ENCODE results near the gene TRIM66.

Gene TRIM66

DNA sequence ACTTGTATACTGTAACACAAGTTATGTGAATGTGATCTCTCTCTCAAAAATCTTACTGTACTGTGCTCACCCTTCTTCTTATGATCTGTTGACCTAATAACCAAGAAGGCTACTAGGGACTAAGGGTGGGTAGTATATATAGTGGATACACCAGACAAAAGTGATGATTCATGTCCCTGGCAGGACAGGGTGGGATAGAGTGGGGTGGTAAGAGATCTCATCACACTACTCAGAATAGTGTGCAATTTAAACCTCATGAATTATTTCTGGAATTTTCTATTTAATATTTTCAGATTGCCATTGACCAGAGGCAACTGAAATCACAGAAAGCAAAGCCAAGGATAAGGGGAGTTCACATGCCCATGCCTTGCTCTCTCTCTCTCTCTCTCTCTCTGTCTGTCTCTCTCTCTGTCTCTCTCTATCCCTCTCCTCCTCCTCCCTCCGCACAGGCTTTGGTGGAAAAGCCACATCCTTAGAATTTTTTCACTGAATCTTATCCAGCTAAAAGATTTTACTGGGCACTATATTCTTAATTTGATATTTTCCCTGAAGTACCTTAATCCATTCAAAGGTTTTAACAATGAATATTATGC lies 76.4 kb downstream of the TRIM66 start:
- DNase-seq: no peak

DNA sequence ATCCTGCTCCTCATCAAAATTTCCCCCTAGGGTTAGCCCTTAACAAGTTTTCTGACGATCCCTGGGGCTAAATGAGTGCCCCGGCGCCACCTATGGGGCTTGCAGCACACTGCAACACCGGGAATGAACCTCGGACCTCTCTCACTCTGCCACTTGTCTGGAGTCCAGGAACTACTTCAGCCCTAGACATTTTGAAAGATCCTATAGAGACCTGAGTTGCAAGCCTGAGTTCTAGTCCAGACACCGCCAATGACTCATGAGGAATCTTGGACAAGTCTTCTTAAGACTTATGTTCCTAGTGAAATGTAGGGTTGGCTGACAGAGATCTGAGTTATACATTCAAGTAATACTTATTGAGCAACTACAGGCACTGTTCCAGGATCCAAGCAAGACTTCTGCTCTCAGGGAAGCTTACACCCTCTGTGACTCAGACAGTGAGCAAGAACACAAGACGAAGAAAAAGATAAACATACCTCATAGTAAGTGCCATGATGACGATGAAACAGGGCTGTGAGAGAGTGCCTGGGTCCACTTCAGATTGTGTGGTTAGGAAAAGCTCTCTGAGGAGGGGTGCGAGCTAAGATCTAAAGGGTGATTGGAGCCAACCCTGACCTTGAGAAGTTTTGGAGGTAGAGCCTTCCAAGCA lies 78.3 kb downstream of the TRIM66 start:
- DNase-seq: no peak

DNA sequence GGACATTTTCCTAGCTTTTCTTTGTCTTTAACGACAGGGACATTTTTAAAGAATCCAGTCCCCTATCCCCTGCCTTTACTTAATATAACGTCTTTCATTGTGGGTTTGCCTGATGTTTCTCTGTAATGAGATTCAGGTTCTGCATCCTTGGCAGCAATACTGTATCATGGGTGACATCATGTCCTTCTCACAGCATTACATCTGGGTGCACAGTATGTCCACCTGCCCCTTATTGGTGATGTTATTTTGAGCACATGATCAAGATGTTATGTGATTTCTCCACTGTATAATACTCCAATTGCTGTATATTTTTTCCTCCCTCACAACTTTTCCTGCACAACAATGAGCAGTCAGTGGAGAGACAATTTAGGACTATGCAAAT lies 78.8 kb downstream of the TRIM66 start:
- no peak for DNase-seq

DNA sequence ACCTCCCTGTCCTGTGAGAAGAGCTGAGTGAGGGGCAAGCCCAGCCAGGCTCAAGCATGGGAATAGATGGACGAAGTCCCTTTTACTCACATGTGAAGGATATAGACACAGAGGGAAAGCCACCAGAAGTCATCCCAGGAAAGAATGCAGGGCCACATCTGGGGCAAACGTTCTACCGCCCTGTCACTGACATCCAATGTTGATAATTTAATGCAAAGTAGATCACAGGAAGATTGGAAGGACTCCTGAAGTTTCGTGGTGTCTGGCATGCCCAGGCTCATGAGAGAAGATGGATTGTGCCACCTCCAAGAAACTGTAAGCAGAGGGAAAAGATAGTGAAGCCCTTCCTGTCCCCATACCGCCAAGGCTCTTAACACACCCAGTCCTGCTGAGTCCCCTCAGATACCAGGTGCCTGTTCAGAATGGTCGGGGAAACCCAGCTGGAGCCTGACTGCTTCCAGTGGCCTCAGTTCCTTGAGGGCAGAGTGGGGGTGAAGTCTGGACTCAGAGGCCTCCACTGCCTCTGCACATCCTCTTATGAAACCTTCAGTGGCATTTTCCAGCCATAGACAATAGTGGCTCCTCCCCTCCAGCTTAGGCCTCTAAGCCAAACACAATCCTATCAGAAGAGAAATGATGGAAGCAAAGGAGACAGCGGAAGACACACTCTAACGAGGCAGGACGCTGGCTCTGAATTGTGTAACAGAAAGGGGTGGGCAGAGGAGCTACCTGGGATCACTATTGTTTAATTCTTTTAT lies 80.9 kb downstream of the TRIM66 start:
- no peak for DNase-seq

DNA sequence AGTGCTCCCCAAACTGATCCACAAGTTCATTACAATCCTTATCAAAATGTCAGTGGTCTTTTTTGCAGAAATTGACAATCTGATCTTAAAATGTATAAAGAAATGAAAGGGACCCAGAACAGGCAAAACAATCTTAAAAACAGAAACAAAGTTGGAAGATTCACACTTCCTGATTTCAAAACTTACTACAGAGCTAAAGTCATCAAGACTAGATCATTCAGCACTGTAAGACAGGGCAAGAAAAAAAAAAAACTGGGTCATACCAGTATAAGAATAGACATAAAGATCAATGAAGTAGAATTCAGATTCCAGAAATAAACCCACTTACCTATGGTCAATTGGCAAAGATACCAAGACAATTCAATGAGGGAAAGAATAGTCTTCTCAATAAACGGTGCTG lies 84.0 kb downstream of the TRIM66 start:
- no peak for DNase-seq

DNA sequence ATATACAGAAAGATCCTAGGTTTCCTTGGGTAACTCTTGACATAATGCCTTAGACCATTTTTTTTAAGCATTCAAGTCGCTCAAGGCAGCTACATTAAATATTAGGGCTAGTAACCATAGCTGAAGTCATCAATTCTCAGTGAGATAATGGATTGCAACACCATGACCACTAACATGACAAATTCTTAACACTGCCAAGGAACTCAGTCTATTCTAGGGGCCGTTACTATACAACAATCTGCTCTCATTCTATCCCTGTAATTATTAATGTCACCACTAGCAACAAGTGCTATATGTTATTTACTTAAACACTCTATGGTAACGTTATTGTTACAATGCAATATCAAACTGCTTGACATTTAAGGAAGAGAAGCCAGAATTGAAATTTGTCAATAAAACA lies 85.3 kb downstream of the TRIM66 start:
- no peak for DNase-seq

DNA sequence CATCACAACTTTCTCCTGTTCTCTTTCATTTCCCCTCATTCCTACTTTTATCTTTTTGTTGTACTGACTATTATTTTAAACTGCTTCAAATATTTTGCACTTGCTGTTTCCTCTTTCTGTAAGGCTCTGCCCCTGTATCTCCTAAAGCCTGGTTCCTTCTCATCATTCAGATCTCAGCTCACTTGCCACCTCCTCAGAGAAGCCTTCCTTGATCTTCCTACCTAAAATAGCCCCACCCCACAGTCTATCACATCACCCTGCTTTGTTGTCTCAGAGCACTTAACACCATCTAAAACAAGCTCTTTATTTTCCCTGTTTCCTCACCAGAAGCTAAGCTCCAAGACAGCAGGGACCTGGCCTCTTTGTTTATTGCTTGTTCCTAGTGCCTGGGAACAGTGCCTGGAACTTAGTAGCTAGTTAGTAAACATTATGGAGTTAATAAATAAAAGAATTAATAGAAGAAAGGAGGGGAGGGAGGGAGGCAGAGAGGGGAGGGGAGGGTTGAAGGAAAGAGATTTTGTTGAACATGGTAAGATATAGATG lies 85.9 kb downstream of the TRIM66 start:
- DNase-seq: no peak

DNA sequence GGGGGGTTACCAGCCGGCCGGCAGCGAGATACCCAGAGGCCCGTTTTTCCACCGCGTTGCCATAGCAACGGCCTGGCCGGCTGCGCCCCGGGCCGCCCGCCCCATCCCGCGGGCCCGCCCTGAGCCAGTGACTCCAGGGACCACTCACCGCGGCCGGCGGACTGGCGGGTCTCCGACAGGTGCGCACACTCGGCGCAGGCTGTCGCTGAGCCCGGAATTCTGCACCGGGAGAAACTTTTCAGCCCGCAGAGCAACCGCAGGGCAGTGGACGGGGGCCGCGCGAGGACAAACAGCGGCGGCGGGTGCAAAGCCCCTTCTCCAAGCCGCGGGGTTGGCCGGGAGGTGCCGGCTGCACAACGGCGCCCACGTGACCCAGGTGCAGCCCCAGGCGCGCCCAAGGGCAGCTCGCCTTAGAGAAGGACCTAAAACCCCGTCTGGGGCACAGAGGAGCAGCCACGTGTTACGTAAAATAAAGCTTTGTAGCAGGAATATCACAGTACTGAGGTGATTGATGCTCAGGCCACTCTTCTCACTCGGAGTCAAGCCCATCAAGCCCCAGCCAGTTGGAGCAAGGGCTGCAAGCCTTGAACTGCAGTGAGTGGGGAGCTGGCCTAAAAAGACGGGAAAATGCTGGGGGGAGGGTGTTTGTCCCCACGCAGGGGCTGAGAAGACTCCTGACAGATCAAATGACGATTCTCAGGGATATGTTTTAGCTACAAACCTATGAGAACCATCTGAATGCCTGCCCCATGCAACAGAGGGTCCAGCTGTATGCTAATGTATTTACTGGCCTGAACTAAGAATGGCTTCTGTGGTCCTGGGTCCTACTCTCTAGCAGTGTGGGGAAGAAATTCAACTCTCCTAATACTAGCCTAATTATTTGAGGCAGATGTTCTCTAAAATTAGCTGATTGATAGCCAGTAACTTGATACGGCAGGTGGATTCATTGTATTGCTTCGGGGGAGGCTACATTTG lies 88.2 kb downstream of the TRIM66 start, which contains the start of gene STK33:
STK33 (minus strand) TSS at position 294 of the 975 bp plus-strand sequence. CDS start 119,323 bp downstream, outside the sequence.
- DNase-seq: peak; percentile 65

DNA sequence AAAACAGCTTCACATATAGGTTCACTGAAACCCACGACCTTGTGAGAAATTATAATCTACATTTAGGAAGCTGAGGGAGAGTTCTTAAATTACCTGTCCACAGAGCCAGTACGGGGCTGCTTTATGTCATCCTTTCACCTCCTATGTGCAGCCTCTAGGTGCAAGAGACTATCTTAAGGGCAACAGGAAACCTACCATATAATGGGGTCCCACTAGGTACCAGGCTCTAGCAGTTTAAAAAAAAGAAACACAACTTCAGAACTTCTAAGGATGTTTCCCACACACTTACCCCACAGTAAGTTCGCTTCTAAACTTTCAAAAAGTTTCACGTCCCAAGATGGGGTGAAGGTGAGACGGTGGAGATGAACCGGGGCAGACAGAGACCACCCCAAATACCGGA lies 89.0 kb downstream of the TRIM66 start:
- no peak for DNase-seq

DNA sequence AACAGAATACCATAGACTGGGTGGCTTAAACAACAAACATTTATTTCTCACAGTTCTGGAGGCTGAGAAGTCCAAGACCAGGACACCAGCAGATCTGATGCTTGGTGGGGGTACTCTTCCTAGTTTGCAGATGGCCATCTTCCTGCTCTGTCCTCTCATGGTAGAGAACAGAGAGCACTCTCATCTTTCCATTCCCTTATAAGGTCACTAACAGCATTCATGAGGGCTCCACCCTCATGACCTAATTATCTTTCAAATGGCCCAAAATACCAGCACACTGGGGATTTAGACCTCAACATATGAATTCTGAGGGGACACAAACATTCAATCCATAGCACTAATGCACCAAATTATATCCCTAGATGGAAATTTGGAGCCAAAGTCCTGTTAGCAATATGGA lies 94.5 kb downstream of the TRIM66 start:
- no peak for DNase-seq

DNA sequence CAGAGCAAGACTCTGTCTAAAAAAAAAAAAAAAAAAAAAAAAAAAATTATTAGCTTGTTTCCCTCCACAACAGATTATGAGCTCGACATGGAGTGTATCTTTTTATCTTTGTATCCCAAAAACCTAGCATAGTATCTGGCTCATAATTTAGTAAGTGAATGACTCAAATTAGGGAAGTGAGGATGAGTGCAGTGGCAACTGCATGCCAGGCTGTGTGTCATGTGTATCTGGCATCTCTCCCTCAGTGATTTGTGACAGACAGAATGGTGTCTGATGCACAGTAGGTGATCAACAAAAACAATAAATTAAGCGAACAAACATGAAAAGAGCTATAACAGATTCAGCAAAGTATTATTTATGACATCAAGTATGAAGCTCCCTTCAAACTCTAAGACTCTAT lies 95.7 kb downstream of the TRIM66 start:
- DNase-seq: no peak

DNA sequence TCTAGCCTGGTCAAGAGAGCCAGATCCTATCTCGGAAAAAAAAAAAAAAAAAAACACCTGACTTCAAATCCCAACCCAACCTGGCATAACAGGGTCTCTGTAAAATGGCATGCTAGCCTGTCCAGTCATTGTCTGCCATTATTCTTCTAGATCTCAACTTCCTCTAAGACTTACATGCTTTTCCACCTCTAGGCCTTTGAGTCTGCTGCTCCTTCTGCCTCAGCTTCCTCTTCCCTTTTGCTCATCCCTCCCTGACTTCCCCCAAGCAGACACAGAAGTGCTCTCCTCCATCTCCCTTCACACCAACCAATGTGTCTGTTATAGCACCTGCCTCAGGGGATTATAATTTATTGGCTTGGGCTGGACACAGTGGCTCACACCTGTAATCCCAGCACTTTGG lies 96.3 kb downstream of the TRIM66 start:
- no peak for DNase-seq

DNA sequence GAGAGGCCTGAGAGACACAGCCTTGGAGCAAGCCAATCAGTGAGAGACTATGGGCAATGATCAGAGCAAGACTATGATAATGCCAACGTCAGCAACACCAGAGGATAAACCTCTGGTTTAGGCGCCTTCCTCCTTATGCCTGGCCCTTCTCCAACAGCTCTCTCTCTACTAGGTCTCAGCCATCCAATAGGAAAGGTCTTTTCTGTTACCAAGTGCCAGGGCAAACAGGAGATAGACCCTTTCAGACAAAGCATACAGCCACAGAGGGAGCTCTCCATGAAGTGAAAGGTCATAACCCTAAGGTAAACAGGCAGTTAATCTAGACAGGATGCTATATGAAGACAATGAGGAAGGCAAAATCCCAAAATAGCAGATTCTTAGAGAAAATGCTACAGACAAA lies 98.0 kb downstream of the TRIM66 start:
- no peak for DNase-seq

DNA sequence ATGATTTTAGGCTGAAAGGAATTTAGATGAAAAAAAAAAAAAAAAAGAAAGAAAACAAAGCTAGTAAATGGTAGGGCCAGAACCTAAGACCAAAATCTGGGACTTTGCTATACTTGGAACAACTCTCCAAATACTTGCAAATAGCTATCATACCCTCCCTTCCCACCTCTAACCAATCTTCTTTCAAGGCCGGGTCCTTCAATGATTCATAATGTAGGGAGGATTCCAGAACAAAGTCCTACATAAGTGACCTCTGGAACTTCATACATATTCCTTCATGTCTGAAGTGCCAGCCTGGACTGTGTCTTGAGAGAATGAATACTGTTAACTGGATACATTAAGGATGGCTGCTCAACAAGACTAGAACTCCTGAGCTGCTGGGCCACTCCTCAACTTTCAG lies 98.4 kb downstream of the TRIM66 start:
- no peak for DNase-seq

DNA sequence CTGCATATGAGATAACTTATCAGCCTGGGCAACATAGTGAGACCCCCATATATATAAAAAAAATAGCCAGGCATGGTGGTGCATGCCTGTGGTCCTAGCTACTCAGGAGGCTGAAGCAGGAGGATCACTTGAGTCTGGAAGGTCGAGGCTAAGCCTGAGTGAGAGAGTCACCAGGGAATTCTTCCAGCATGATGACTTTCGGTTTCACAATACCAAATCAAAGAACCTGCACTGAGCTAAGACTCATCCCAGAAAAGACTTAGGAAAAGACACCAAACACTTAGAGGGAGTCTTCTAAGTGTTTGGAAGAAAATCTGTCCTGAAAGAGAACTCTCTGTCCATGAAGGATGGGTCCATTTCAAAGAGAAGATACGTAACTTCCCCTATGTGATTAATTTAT lies 101.2 kb downstream of the TRIM66 start:
- DNase-seq: no peak

DNA sequence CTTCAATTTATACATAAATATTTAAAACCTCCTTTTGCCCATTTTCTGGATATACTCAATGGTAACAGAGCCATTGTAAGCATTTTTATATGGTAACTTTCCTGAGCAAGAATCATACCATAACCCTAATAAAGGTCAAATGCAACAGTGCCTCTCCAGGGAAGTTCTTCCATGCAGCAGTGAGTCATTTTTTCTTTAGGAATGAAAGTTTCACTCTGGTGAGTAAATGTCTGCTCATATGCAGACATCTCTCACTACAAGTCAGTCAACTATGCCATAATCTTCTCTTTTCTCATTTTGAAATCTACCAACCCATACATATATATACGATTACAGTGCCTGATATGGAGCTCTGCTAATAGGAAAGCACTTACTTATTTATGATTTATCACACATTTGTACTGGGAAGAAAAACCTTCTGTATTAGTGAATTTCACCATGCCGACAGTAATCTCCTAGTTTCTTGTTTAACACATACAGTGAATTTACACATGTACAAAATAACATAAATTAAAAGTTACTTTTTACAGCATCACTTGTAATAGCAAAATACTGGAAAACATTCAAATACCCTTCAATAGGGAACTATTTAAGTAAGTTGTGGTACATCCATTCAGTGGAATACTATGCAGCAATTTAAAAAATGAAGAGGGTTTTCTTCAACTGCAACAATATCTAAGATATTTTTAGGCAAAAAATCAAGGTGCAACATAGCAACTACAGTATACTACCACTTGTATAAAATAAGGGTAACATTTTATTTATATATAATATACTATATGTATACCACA lies 104.5 kb downstream of the TRIM66 start:
- no peak for DNase-seq

DNA sequence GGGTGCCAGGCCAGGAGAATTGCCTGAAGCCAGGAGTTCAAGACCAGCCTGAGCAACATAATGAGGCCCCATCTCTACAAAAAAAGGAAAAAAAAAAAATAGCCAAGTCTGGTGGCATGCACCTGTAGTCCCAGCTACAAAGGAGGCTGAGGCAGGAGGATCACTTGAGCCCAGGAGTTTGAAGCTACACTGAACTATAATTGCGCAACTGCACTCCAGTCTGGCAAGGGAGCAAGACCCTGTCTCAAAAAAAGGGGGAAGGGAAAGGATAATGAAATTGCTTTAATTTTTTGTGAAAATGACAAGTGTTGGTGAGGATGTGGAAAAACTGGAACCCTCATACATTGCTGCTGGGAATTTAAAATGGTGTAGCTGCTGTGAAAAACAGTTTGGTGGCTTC lies 107.7 kb downstream of the TRIM66 start:
- no peak for DNase-seq

DNA sequence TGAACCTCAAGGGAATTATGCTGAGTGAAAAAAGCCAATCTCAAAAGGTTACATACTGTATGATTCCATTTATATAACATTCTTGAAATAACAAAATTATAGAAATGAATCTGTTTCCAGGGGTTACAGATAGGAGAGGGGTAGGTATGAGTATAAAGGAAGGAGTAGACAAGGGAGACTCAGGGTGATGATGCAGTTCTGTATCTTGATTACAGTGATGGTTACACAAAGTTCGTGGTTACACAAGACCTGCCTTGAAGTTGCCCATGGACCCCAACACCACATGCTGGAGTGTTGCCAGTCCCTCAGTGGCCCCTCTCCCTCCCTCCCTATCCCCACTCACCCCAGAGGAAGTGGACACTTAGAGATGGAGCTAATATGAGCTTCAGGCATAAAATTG lies 108.7 kb downstream of the TRIM66 start:
- DNase-seq: no peak

DNA sequence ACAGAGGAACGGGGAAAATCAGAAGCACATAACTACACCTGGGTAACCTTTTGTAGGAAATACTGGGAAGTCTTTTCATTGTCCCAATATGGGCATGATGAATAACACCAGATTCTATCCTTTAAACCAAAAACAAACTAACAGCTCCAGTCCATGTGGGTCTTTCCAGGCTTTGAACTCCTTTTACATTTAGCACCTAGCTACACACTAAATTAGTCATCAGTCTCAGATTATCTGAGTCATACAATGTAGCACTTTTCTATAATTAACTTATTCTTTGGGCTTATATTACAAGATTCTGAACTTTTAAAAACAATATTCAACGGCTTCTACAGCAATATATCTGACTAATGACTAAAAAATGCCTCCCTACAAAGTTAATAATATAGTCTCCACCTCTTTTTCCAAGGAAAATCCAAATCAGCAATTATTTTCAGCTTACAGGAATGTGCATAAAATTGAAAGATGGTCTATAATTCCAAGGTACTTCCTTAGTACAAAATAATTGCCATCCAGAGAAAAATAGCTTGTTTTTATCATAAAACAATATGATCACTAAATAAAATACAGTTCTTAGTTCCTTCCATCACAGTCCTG lies 114.8 kb downstream of the TRIM66 start:
- DNase-seq: no peak

DNA sequence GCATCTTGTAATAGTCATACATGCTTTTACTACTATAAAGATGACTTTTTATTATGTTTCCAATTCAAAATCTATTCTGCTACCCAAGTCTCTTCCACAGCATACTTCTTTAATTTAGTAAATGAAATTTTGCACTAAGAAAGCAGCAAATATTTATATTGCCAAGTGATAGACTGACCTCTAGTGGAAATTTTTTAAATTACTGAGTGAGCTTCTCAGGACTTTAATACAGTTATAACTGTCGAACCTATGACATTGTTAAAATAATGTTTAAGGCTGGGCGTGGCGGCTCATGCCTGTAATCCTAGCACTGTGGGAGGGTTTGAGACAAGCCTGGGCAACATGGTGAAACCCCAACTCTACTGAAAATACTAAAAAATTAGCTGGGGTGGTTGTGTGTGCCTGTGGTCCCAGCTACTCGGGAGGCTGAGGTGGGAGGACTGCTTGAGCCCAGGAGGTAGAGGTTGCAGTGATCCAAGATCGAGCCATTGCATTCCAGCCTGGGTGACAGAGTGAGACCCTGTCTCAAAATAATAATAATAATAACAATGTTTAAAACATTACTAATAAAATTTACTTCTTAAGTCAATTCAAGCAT lies 115.8 kb downstream of the TRIM66 start:
- no peak for DNase-seq

DNA sequence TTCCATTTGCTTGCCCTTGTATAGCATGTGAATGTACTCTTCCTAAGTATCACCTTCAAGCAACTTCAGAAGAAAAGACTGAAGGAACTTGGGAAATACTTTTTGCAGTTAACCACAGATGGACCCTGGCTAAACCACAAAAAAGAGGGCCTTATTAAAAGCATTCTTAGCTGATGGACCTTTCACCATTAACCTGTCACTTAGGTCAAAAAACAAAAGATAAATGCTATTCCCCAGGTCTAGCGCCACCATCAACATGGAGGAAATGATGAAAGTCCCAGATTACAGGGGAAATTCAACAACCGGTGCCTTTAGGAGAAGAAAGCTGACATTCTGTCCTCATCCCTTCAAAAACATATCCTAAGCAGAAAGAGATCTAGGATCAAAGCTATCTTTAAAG lies 117.9 kb downstream of the TRIM66 start:
- DNase-seq: no peak

Data from right hindlimb (tissue), 1 donor.